WERI-Rb-1 (cell line): ENCODE data around the gene KPNA1.

Source experiments
- DNase-seq: peaks from one replicate; pipeline ENCODE4 v3.0.0-alpha.2; 2020
- H3K27ac ChIP-seq: fragments of 250-450 bp; sonication (Bioruptor Pico); 2 replicates; pipeline ENCODE4 v1.5.1; 2020; ENCODE audit warnings: mild to moderate bottlenecking, moderate library complexity
- H3K27me3 ChIP-seq: fragments of 250-450 bp; sonication (Bioruptor Pico); 2 replicates; pipeline ENCODE4 v1.5.1; 2021; ENCODE audit warnings: mild to moderate bottlenecking, low read depth, moderate library complexity; ENCODE audit not compliant: insufficient read depth, severe bottlenecking
- H3K36me3 ChIP-seq: fragments of 250-450 bp; sonication (Bioruptor Pico); 2 replicates; pipeline ENCODE4 v1.5.1; 2020; ENCODE audit warnings: mild to moderate bottlenecking, moderate library complexity
- H3K4me3 ChIP-seq: 2 replicates; pipeline ENCODE4 v1.5.1; 2011; ENCODE audit warnings: low read depth, mild to moderate bottlenecking, control low read depth, low read length
- H3K9me3 ChIP-seq: fragments of 250-450 bp; sonication (Bioruptor Pico); 2 replicates; pipeline ENCODE4 v1.5.1; 2021; ENCODE audit warnings: mild to moderate bottlenecking, moderate library complexity; ENCODE audit not compliant: severe bottlenecking
- TF ChIP-seq, protein P1 (sequence below): IDR thresholded peaks from 2 replicates; pipeline ENCODE4 v1.5.1; 2011; ENCODE audit warnings: low read depth, mild to moderate bottlenecking, control low read depth, inconsistent platforms, low read length

KPNA1 gene

DNA sequence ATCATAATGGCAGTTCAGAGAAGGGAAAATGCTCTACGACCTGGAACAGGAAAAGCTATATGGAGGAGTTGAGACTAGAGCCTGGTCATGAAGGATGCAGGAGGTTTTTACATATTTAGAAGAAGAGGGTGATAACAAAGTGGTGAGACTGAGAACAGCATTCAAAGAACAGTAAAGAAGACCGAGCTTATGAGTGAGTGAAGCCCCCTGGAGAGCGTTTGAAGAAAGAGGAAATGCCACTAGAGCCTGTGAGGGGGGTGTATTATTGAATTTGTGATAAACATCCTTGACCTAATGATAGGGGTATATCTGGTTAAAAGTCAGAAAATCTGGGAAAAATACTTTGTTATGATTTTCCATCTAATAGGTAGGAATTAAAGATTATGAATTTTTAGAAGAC is 45.2 kb upstream of the KPNA1 start:
- no peak overlapping the region for H3K4me3 ChIP-seq
- no peak for DNase-seq
- no peaks in the 10 kb centered on the region for H3K9me3 ChIP-seq
- TF ChIP-seq, protein P1, sequence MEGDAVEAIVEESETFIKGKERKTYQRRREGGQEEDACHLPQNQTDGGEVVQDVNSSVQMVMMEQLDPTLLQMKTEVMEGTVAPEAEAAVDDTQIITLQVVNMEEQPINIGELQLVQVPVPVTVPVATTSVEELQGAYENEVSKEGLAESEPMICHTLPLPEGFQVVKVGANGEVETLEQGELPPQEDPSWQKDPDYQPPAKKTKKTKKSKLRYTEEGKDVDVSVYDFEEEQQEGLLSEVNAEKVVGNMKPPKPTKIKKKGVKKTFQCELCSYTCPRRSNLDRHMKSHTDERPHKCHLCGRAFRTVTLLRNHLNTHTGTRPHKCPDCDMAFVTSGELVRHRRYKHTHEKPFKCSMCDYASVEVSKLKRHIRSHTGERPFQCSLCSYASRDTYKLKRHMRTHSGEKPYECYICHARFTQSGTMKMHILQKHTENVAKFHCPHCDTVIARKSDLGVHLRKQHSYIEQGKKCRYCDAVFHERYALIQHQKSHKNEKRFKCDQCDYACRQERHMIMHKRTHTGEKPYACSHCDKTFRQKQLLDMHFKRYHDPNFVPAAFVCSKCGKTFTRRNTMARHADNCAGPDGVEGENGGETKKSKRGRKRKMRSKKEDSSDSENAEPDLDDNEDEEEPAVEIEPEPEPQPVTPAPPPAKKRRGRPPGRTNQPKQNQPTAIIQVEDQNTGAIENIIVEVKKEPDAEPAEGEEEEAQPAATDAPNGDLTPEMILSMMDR: no peak
- H3K27ac ChIP-seq: no peak overlapping the region
- no peaks in the 10 kb centered on the region for H3K36me3 ChIP-seq
- H3K27me3 ChIP-seq: no peaks in the 10 kb centered on the region

DNA sequence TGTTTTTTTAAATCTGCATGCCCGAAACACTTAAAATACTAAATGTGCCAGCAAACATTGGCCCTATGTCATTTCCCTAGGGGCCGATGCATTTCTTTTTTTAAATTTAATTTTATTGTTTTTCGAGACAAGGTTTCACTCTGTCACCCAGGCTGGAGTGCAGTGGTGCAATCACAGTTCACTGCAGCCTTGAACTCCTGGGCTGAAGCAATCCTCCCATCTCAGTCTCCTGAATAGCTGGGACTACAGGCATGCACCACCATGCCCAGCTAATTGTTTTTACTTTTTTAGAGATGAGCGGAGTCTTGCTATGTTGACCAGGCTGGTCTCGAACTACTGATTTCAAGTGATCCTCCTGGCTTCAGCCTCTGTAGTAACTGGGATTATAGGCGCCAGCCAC is 43.9 kb upstream of the KPNA1 start:
- Histone ChIP-seq H3K36me3 (no peaks in the 10 kb centered on the region), H3K27ac (no peak overlapping the region), H3K27me3 (no peaks in the 10 kb centered on the region), H3K9me3 (no peaks in the 10 kb centered on the region), H3K4me3 (no peak overlapping the region)
- TF ChIP-seq, protein P1: no peak
- DNase-seq: no peak

DNA sequence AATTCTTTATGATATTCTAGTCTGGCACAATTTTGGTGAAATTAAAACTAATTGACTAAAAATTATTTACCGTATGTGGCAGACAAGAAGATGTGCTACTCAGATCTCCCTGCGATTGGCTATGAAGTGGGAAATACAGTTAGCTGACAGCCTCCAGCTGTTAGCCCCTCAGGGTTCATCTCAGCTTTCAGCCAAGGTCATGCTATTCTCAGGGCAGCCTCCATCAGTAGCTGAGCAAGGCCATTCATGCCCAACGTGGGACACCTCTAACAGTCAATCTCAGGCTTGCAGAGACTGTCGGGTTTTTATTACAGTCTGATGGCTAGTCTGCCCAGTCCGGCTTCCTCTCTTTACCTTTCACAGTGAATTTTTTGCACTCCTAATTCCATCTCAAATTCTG is 42.6 kb upstream of the KPNA1 start:
- H3K9me3 ChIP-seq: no peaks in the 10 kb centered on the region
- no peak for DNase-seq
- no peaks in the 10 kb centered on the region for H3K36me3 ChIP-seq
- H3K4me3 ChIP-seq: no peak overlapping the region
- no peaks in the 10 kb centered on the region for H3K27me3 ChIP-seq
- TF ChIP-seq, protein P1: no peak
- no peak overlapping the region for H3K27ac ChIP-seq

DNA sequence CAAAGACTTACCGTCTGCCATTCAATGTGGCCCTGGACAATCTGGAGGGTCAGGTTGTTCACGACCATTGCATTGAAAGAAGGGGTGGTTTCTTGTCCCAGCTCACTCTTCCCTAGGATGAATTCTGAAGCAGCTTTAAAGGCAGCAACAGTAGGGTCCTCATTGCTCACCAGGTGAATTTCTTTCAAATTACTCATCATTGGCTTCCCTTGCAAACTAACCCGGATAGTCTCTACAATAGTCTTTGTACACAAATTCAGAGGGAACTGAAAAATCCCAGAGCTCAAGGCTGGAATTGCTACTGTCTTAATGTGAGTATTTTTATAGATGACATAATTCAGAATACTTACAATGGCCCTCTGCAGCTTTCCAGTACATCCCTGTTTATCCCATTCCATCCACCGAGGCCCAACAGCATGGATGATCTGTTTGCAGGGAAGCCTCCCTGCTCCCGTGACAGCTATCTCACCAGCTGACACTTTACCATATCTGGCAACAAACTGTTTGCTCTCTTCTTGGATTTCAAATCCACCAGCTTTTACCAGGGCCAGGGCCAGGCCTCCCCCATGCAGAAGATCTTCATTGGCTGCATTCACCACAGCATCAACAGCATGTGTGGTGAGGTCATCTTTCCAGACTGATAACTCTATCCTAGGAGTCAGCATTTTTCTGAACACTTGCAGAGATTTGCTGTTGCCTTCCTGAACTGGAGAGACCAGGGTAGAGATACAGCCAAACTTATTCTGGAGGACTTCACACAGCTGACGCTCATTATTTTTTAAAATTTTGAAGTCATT is 40.7 kb upstream of the KPNA1 start:
- no peak overlapping the region for H3K27ac ChIP-seq
- TF ChIP-seq, protein P1: no peak
- no peaks in the 10 kb centered on the region for H3K27me3 ChIP-seq
- DNase-seq: no peak
- H3K36me3 ChIP-seq: no peaks in the 10 kb centered on the region
- no peaks in the 10 kb centered on the region for H3K9me3 ChIP-seq
- H3K4me3 ChIP-seq: no peak overlapping the region

DNA sequence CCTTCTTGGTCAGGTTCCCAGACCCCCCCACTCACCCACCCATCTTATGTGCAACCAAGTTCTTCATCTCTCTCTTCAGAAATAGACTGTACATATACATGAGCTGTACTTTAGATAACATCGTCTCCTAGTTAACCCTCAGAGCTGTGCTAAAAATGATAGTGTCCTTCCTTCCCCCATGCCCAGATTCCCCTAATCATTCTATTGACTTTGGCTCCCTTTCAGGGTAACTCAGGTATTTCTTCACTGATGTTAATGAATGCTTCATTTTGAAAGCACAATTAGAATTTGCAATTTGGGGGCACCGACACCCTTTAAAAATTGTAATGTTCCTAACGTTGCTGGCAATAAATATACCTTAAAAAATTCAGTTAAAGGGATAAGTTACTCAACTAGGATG is 38.4 kb upstream of the KPNA1 start:
- DNase-seq: no peak
- no peaks in the 10 kb centered on the region for H3K27me3 ChIP-seq
- H3K36me3 ChIP-seq: no peaks in the 10 kb centered on the region
- H3K4me3 ChIP-seq: no peak overlapping the region
- TF ChIP-seq, protein P1: no peak
- H3K9me3 ChIP-seq: no peaks in the 10 kb centered on the region
- no peak overlapping the region for H3K27ac ChIP-seq

DNA sequence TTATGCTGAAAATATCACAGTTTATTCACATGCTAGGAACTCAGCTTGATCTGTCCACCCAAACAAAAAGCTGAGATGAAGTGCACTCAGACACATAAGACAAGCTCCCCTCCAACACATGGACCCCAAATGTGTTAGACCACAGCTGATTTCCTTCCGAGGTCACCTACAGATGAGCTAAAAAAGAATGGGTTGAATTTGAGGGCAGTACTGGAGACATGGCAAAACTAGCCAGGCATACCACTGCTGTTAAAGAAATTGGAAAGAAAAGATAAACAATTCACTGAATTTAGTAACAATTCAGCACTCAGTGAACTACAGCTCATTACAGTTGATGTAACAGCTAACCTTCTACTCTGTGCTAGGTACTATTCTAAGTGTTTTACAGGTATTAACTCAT is 33.9 kb upstream of the KPNA1 start:
- no peaks in the 10 kb centered on the region for H3K36me3 ChIP-seq
- H3K27ac ChIP-seq: no peak overlapping the region
- H3K27me3 ChIP-seq: no peaks in the 10 kb centered on the region
- H3K9me3 ChIP-seq: no peaks in the 10 kb centered on the region
- no peak for DNase-seq
- H3K4me3 ChIP-seq: no peak overlapping the region
- TF ChIP-seq, protein P1: no peak
